ENCODE data around the gene CCDC40. TPM values are rescaled to one million over a fixed set of nuclear protein-coding genes. Genes with fewer than 3 reads are reported as not detected.
A peak's percentile ranks its signal among the peaks of the same experiment; 100 is the strongest.

Gene CCDC40
- total and polyA plus RNA-seq, 2 of the 13 experiments (the other 11 are each of a cell fraction or from before 2014, with no cell fraction given), result 4.1 to 5.5 TPM

- peak; percentile 94; the same call in 1 of the 2 replicates for TF ChIP-seq ZMYM3 (CRISPR knock-in tag; IDR thresholded peaks at IDR 0.05)
- TF ChIP-seq JUN (CRISPR knock-in tag; IDR thresholded peaks at IDR 0.05), result peak; percentile 60; the same call in 1 of the 2 replicates
- TF ChIP-seq ZNF567 (CRISPR knock-in tag; IDR thresholded peaks at IDR 0.05; ENCODE audit: borderline replicate concordance), result 0 out of 2 replicates have a peak, but pooled peaks have one; percentile 64
- TF ChIP-seq FOXA1 (IDR thresholded peaks at IDR 0.05), result no peak
- TF ChIP-seq FOXA1 (CRISPR knock-in tag; IDR thresholded peaks at IDR 0.05), result 0 out of 2 replicates have a peak, but pooled peaks have one; percentile 4
- TF ChIP-seq ZNF350 (CRISPR knock-in tag; IDR thresholded peaks at IDR 0.05; ENCODE audit: borderline replicate concordance, low read depth), result 0 out of 2 replicates have a peak, but pooled peaks have one; percentile 45
- peak; percentile 33; the same call in 1 of the 2 replicates for TF ChIP-seq ZNF3 (CRISPR knock-in tag; IDR thresholded peaks at IDR 0.05)
- TF ChIP-seq ZNF414 (CRISPR knock-in tag; IDR thresholded peaks at IDR 0.05), result peak; percentile 12; the same call in 1 of the 2 replicates
- TF ChIP-seq POGZ (CRISPR knock-in tag; IDR thresholded peaks at IDR 0.05), result 0 out of 2 replicates have a peak, but pooled peaks have one; percentile 36
- peak; percentile 65; the same call in 1 of the 2 replicates for TF ChIP-seq JUNB (CRISPR knock-in tag; IDR thresholded peaks at IDR 0.05; ENCODE audit: borderline replicate concordance)
- TF ChIP-seq MLXIP (CRISPR knock-in tag; IDR thresholded peaks at IDR 0.05; ENCODE audit: borderline replicate concordance), result no peak
- no peak for TF ChIP-seq FOXJ3 (CRISPR knock-in tag; IDR thresholded peaks at IDR 0.05; ENCODE audit: borderline replicate concordance)
- TF ChIP-seq HDAC1 (CRISPR knock-in tag; IDR thresholded peaks at IDR 0.05), result no peak
- TF ChIP-seq ZFP82 (CRISPR knock-in tag; IDR thresholded peaks at IDR 0.05; ENCODE audit: borderline replicate concordance), result 0 out of 2 replicates have a peak, but pooled peaks have one; percentile 34
- TF ChIP-seq TOPORS (CRISPR knock-in tag; IDR thresholded peaks at IDR 0.05), result no peak
- peak; percentile 62; the same call in 1 of the 2 replicates for TF ChIP-seq SIX1 (CRISPR knock-in tag; IDR thresholded peaks at IDR 0.05; ENCODE audit: borderline replicate concordance)
- TF ChIP-seq ZNF274 (CRISPR knock-in tag; IDR thresholded peaks at IDR 0.05), result peak; percentile 1; the same call in 1 of the 2 replicates
- no peak for TF ChIP-seq RERE (CRISPR knock-in tag; IDR thresholded peaks at IDR 0.05; ENCODE audit: low read depth)
- TF ChIP-seq CHD4 (IDR thresholded peaks at IDR 0.05; ENCODE audit: borderline replicate concordance, low read length), result no peak; the same call in 1 of the 2 replicates
- no peak for TF ChIP-seq TCF12 (IDR thresholded peaks at IDR 0.05)
- 0 out of 2 replicates have a peak, but pooled peaks have one; percentile 44 for TF ChIP-seq TCF12 (CRISPR knock-in tag; IDR thresholded peaks at IDR 0.05)
These were observed 49.1 kb upstream of the CCDC40 start (continued) for GRCh38 chr17:79987187-79987934.
